K562 (cell line): ENCODE results near the gene MYO10. TPM values are rescaled to one million over a fixed set of nuclear protein-coding genes. Genes with fewer than 3 reads are reported as not detected.

Experiments
- ATAC-seq: fragments of 200-7000 bp; cut with Tn5 transposase; 3 replicates; pipeline ENCODE4 v1.9.1; 2020; ENCODE audit warnings: moderate library complexity
- BruUV-seq: library from RNA; stranded (reverse); fragments of 400-500 nt; replicated peaks from 2 replicates; lab custom pipeline; 2021; lab: Mats Ljungman, UMichigan
- CTCF ChIA-PET: fragments of 300-600 bp; formaldehyde crosslinking; extraction: SDS; loops from one replicate; lab custom pipeline; 2021; ENCODE audit warnings: low intra/inter-chr PET ratio; lab: Yijun Ruan, JAX
- POLR2A ChIA-PET: fragments of 300-600, 350-650 bp; sonication (Branson Sonifier 250); formaldehyde crosslinking; extraction: SDS; loops from one replicate; lab custom pipeline; 2021; ENCODE audit warnings: antibody characterized with exemption, inconsistent platforms; lab: Yijun Ruan, JAX
- DNase-seq, 4 experiments: peaks; one replicate each; pipeline versions ENCODE4 v3.0.0 to v3.0.0-alpha.2; 2011 to 2018; ENCODE audit warnings: low spot score in 3 of 4, mixed read lengths in 3 of 4; ENCODE audit errors: extremely low read depth in 1 of 4
- FAIRE-seq: peaks from 2 replicates; lab custom pipeline; 2011; peaks lifted over from hg19 to GRCh38; lab: Jason Lieb, UNC
- H2AFZ ChIP-seq: 2 replicates; pipeline ENCODE4 v1.6.0; 2011; ENCODE audit warnings: low read depth, low read length, control low read depth, inconsistent platforms
- H3K27ac ChIP-seq: fragments of 200-600 bp; 3 replicates; pipeline ENCODE4 v1.8.0; 2011; ENCODE audit warnings: low read depth, mild to moderate bottlenecking, control low read depth, inconsistent platforms, low read length, moderate library complexity, mixed read lengths; ENCODE audit errors: extremely low read depth
- H3K27me3 ChIP-seq, 2 experiments: fragments of 300-600 bp in 1 of 2; 2 replicates in 1 of 2; 3 replicates in 1 of 2; pipeline versions ENCODE4 v1.6.0 to v1.8.0; 2011; ENCODE audit warnings: inconsistent platforms in 2 of 2, low read length in 2 of 2, mild to moderate bottlenecking in 1 of 2, mixed read lengths in 1 of 2, moderate library complexity in 1 of 2; ENCODE audit not compliant: control insufficient read depth in 2 of 2, insufficient read depth in 2 of 2
- H3K36me3 ChIP-seq: fragments of 300-600 bp; 3 replicates; pipeline ENCODE4 v1.8.0; 2011; ENCODE audit warnings: mild to moderate bottlenecking, low read length, inconsistent platforms; ENCODE audit not compliant: control insufficient read depth, insufficient read depth
- H3K4me1 ChIP-seq, 2 experiments: fragments of 200-600 bp in 1 of 2; replicated peaks in 1 of 2; 2 replicates in 1 of 2; 3 replicates in 1 of 2; pipeline versions ENCODE4 v1.5.1 to v1.8.0; 2011; ENCODE audit warnings: inconsistent platforms in 2 of 2, low read length in 2 of 2, mild to moderate bottlenecking in 1 of 2, mixed read lengths in 1 of 2, moderate library complexity in 1 of 2; ENCODE audit not compliant: control insufficient read depth in 2 of 2, insufficient read depth in 2 of 2
- H3K4me2 ChIP-seq: 2 replicates; pipeline ENCODE4 v1.6.1; 2011; ENCODE audit warnings: low read length, control low read depth, inconsistent platforms, mixed read lengths; ENCODE audit not compliant: insufficient read depth
- H3K4me3 ChIP-seq: fragments of 200-600 bp; sonication (generic), shearing (Covaris generic); 2 replicates; pipeline ENCODE4 v1.5.1; 2016; ENCODE audit warnings: control low read depth, inconsistent platforms
- H3K79me2 ChIP-seq: fragments of 200-600 bp; 3 replicates; pipeline ENCODE4 v1.8.0; 2011; ENCODE audit warnings: low read length, inconsistent platforms; ENCODE audit not compliant: control insufficient read depth, insufficient read depth
- H3K9ac ChIP-seq, 2 experiments: 2 replicates each; pipeline versions ENCODE4 v1.6.0 to v1.6.1; 2011; ENCODE audit warnings: low read depth in 2 of 2, low read length in 2 of 2, control low read depth in 1 of 2, inconsistent platforms in 1 of 2, mild to moderate bottlenecking in 1 of 2, mixed read lengths in 1 of 2; ENCODE audit not compliant: insufficient read depth in 1 of 2
- H3K9me1 ChIP-seq: one replicate; pipeline ENCODE4 v1.6.0; 2011; ENCODE audit warnings: inconsistent platforms, mild to moderate bottlenecking, low read length, moderate library complexity; ENCODE audit not compliant: control insufficient read depth, insufficient read depth
- H3K9me3 ChIP-seq: replicated peaks from 2 replicates; pipeline ENCODE4 v1.5.1; 2011; ENCODE audit warnings: low read depth, low read length, inconsistent platforms; ENCODE audit not compliant: control insufficient read depth, insufficient read depth
- H4K20me1 ChIP-seq: replicated peaks from 2 replicates; pipeline ENCODE4 v1.6.1; 2011; ENCODE audit warnings: low read length, inconsistent platforms, mixed read lengths; ENCODE audit not compliant: control insufficient read depth, insufficient read depth
- CEBPB ChIP-seq: fragments of 450-650 bp; IDR thresholded peaks from 2 replicates; pipeline ENCODE4 v1.6.1; 2016; ENCODE audit warnings: missing genetic modification characterization, missing compliant biosample characterization
- E2F3 ChIP-seq: fragments of 250-450 bp; sonication (Bioruptor Pico); IDR thresholded peaks from 2 replicates; pipeline ENCODE4 v1.4.0; 2020; ENCODE audit warnings: mild to moderate bottlenecking
- FOSL1 ChIP-seq: fragments of 200-800 bp; sonication (Bioruptor generic); conservative IDR thresholded peaks from 2 replicates; pipeline ENCODE4 v1.6.1; 2016; ENCODE audit warnings: missing genetic modification characterization, missing compliant biosample characterization
- GATA2 ChIP-seq: sonication (generic); formaldehyde crosslinking; IDR thresholded peaks from 2 replicates; pipeline ENCODE4 v1.4.0; 2020; ENCODE audit warnings: mild to moderate bottlenecking, missing genetic modification reagents
- HDAC6 ChIP-seq: IDR thresholded peaks from 2 replicates; pipeline ENCODE4 v1.6.1; 2012; ENCODE audit warnings: low read depth, mild to moderate bottlenecking, control low read depth, inconsistent platforms, low read length, moderate library complexity
- HOXB6 ChIP-seq: fragments of 250-450 bp; sonication (Bioruptor Pico); IDR thresholded peaks from 2 replicates; pipeline ENCODE4 v1.5.1; 2022; ENCODE audit warnings: mild to moderate bottlenecking, borderline replicate concordance
- JUN ChIP-seq, 2 experiments: sonication (generic) in 1 of 2; formaldehyde crosslinking in 1 of 2; IDR thresholded peaks; 2 replicates each; pipeline versions ENCODE4 v1.6.1 to v1.8.0; 2012 to 2022; ENCODE audit warnings: borderline replicate concordance in 2 of 2, mild to moderate bottlenecking in 2 of 2, improper control_type of control experiment in 1 of 2, low read depth in 1 of 2, low read length in 1 of 2, missing genetic modification reagents in 1 of 2
- MIER1 ChIP-seq: fragments of 450-650 bp; IDR thresholded peaks from 2 replicates; pipeline ENCODE4 v1.6.1; 2016; ENCODE audit warnings: antibody characterized with exemption, mild to moderate bottlenecking, low read depth
- MTF1 ChIP-seq: fragments of 250-450 bp; sonication (Bioruptor Pico); IDR thresholded peaks from 2 replicates; pipeline ENCODE4 v1.9.0; 2021; ENCODE audit warnings: moderate library complexity, mild to moderate bottlenecking, inconsistent platforms, borderline replicate concordance
- POLR2AphosphoS5 ChIP-seq: IDR thresholded peaks from 2 replicates; pipeline ENCODE4 v1.6.1; 2011; ENCODE audit warnings: mild to moderate bottlenecking, low read depth, low read length, moderate library complexity; ENCODE audit not compliant: control insufficient read depth, insufficient read depth
- RBM15 ChIP-seq: fragments of 200-400 bp; formaldehyde crosslinking; IDR thresholded peaks from 2 replicates; pipeline ENCODE4 v1.6.1; 2018; ENCODE audit warnings: mild to moderate bottlenecking, low read length, moderate library complexity; ENCODE audit not compliant: insufficient read depth
- SMAD1 ChIP-seq: fragments of 150-350 bp; IDR thresholded peaks from 2 replicates; pipeline ENCODE4 v1.6.1; 2014; ENCODE audit warnings: low read length, low read depth; ENCODE audit not compliant: partially characterized antibody
- SMARCA5 ChIP-seq: fragments of 450-650 bp; IDR thresholded peaks from 2 replicates; pipeline ENCODE4 v1.6.1; 2016
- ZBTB1 ChIP-seq: sonication (generic); formaldehyde crosslinking; IDR thresholded peaks from 2 replicates; pipeline ENCODE4 v1.8.1; 2023; ENCODE audit warnings: missing genetic modification reagents, low read depth, mild to moderate bottlenecking, borderline replicate concordance
- ZNF644 ChIP-seq: fragments of 200-800 bp; sonication (Bioruptor generic); IDR thresholded peaks from 2 replicates; pipeline ENCODE4 v1.6.1; 2016; ENCODE audit warnings: low read depth, missing genetic modification characterization, missing compliant biosample characterization
- ZNF785 ChIP-seq: fragments of 250-450 bp; sonication (Bioruptor Pico); IDR thresholded peaks from 2 replicates; pipeline ENCODE4 v1.4.0; 2020; ENCODE audit warnings: mild to moderate bottlenecking
- WGBS: fragments of 100-300 bp; shearing (Covaris generic); methylation state at CpG from one replicate; pipeline ENCODE4 v1.1.6; 2016; ENCODE audit warnings: low coverage, mixed read lengths; ENCODE audit not compliant: insufficient coverage; ENCODE audit errors: missing lambda C conversion rate; 5-methylcytosine and 5-hydroxymethylcytosine counted together
- in situ Hi-C: fragments of 300-500 bp; cut with MboI; formaldehyde crosslinking; loops from 4 replicates; pipeline ENCODE4 v1.15.0; 2018; ENCODE audit warnings: inconsistent platforms, mixed read lengths
- intact Hi-C: fragments of 100-400 bp; cut with micrococcal nuclease; formaldehyde crosslinking; loops from 2 replicates; pipeline ENCODE4 v1.14.2; 2022
- polyA plus RNA-seq, 8 experiments: library from polyadenylated mRNA; depleted of rRNA in 4 of 8; stranded (reverse) in 5 of 8; unstranded in 3 of 8; fragments of >200 nt; fragmentation: Nextera tagmentation in 2 of 8; fragmentation: Illumina TruSeq in 1 of 8; extraction: Ambion mirVana in 2 of 8; extraction: Trizol in 1 of 8; gene quantifications; 2 replicates each; pipeline versions ENCODE4 v1.2.1 to v1.2.3, GENCODE V29; 2011 to 2014; ENCODE audit warnings: inconsistent platforms in 1 of 8, missing spikeins in 1 of 8
- total RNA-seq, 7 experiments: library from RNA; depleted of rRNA in 6 of 7; stranded (reverse); fragments of >200 nt in 6 of 7; fragmentation: Illumina TruSeq in 2 of 7; extraction: Trizol in 2 of 7; gene quantifications; 2 replicates each; pipeline versions ENCODE4 v1.2.1 to v1.2.3, GENCODE V29; 2011 to 2021; ENCODE audit warnings: low replicate concordance in 1 of 7
- TF ChIP-seq, protein P1 (sequence below): fragments of 250-450 bp; sonication (Bioruptor Pico); IDR thresholded peaks from 2 replicates; pipeline ENCODE4 v1.5.0; 2022; ENCODE audit warnings: mild to moderate bottlenecking

The MYO10 gene
- total and polyA plus RNA-seq, 9 of the 15 experiments (the other 6 are each of a cell fraction or from before 2014, with no cell fraction given): 0.04 to 0.24 TPM; not detected in 7

DNA sequence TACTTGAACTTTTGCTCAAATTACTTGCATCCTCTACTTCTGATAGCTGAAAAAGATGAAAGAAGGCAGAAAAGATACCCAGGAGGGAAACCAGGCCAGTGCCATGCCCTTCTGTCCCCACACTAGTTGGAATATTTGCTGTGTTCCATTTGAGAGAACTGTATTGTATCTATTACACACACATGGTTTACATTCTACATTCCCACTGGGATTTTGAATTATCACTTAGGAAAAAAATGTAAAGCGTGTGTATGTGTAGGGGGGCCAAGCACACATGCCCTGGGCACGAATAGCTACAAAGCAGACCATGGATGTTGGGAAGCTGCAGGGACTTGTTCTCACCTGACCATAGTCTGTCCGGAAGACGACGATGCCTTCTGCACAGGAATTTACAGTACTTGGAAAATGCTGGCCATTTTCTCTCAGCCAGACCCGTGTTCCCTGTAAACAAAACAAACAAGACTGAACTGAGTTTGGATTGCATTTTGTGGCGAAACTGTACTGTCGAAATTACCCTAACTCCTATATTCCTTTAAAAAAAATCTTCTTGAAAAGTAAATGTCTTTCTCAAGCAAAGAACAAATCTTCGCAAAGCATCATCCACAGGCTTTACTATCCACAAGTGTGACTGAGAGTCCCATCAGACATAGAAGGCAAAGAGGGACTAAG is 58.7 kb downstream of the MYO10 start:
- H3K4me1 ChIP-seq: no peaks in the 10 kb centered on the region
- DNase-seq (no peak), ATAC-seq (no peak), FAIRE-seq (no peak)
- no peaks in the 10 kb centered on the region for H3K9me1 ChIP-seq
- no peaks in the 10 kb centered on the region for H3K36me3 ChIP-seq
- no peaks in the 10 kb centered on the region for H4K20me1 ChIP-seq
- H3K4me3 ChIP-seq: no peak overlapping the region
- POLR2A ChIA-PET: no interaction called here
- no TSS peak for BruUV-seq
- no peak overlapping the region for H3K9ac ChIP-seq
- WGBS: under 1% methylated on average over 9 of the region's 9 CpGs
- no peaks in the 10 kb centered on the region for H3K9me3 ChIP-seq
- CTCF ChIA-PET: no interaction called here
- no peaks in the 10 kb centered on the region for H3K27me3 ChIP-seq
- no peak for TF ChIP-seq RBM15
- TF ChIP-seq E2F3: no peak
- TF ChIP-seq CEBPB: no peak
- TF ChIP-seq HOXB6 (CRISPR knock-in tag): no peak
- no peak for TF ChIP-seq MIER1
- no peak for TF ChIP-seq MTF1 (CRISPR knock-in tag)
- TF ChIP-seq, protein P1, sequence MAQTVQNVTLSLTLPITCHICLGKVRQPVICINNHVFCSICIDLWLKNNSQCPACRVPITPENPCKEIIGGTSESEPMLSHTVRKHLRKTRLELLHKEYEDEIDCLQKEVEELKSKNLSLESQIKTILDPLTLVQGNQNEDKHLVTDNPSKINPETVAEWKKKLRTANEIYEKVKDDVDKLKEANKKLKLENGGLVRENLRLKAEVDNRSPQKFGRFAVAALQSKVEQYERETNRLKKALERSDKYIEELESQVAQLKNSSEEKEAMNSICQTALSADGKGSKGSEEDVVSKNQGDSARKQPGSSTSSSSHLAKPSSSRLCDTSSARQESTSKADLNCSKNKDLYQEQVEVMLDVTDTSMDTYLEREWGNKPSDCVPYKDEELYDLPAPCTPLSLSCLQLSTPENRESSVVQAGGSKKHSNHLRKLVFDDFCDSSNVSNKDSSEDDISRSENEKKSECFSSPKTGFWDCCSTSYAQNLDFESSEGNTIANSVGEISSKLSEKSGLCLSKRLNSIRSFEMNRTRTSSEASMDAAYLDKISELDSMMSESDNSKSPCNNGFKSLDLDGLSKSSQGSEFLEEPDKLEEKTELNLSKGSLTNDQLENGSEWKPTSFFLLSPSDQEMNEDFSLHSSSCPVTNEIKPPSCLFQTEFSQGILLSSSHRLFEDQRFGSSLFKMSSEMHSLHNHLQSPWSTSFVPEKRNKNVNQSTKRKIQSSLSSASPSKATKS (CRISPR knock-in tag): no peak
- TF ChIP-seq GATA2 (CRISPR knock-in tag): no peak
- no peak for TF ChIP-seq SMARCA5
- no peak for TF ChIP-seq POLR2AphosphoS5
- TF ChIP-seq ZBTB1 (CRISPR knock-in tag): no peak
- TF ChIP-seq ZNF785 (CRISPR knock-in tag): no peak
- no peak for TF ChIP-seq FOSL1 (tag)
- TF ChIP-seq JUN (IDR thresholded peaks at IDR 0.05; ENCODE audit: borderline replicate concordance, low read depth, low read length): no peak
- no peak for TF ChIP-seq JUN (CRISPR knock-in tag; IDR thresholded peaks at IDR 0.05; ENCODE audit: borderline replicate concordance)
- TF ChIP-seq SMAD1: no peak
- no peak for TF ChIP-seq HDAC6
- no peak for TF ChIP-seq ZNF644 (tag)
- no peaks in the 10 kb centered on the region for H3K79me2 ChIP-seq
- in situ Hi-C loops: no loop called here
- no peak overlapping the region for H3K4me2 ChIP-seq
- no peak overlapping the region for H2AFZ ChIP-seq
- intact Hi-C loops: no loop called here
- H3K27ac ChIP-seq: no peak overlapping the region
